Glutamatergic neuron (in vitro differentiated cells): ENCODE results near the gene TBC1D2B. TPM values are rescaled to one million over a fixed set of nuclear protein-coding genes. Genes with fewer than 3 reads are reported as not detected.

Experiments used
- DNase-seq: peaks from one replicate; pipeline ENCODE4 v3.0.0; 2022
- H3K27ac Mint-ChIP-seq: one replicate; pipeline ENCODE4 v1.8.0; 2020; ENCODE audit warnings: mild to moderate bottlenecking, mixed read lengths, inconsistent platforms; ENCODE audit not compliant: unreplicated experiment
- H3K27me3 Mint-ChIP-seq: one replicate; pipeline ENCODE4 v1.8.0; 2020; ENCODE audit warnings: mild to moderate bottlenecking, moderate library complexity, mixed read lengths, inconsistent platforms; ENCODE audit not compliant: unreplicated experiment
- H3K36me3 Mint-ChIP-seq: one replicate; pipeline ENCODE4 v1.8.0; 2020; ENCODE audit warnings: mild to moderate bottlenecking, mixed read lengths, inconsistent platforms; ENCODE audit not compliant: unreplicated experiment
- H3K4me1 Mint-ChIP-seq: one replicate; pipeline ENCODE4 v1.8.0; 2020; ENCODE audit warnings: mild to moderate bottlenecking, low read depth, mixed read lengths, inconsistent platforms; ENCODE audit not compliant: unreplicated experiment
- H3K4me3 Mint-ChIP-seq: one replicate; pipeline ENCODE4 v1.8.0; 2020; ENCODE audit warnings: mild to moderate bottlenecking, mixed read lengths, inconsistent platforms; ENCODE audit not compliant: unreplicated experiment
- H3K9me3 Mint-ChIP-seq: one replicate; pipeline ENCODE4 v1.8.0; 2020; ENCODE audit warnings: mild to moderate bottlenecking, moderate library complexity, mixed read lengths, inconsistent platforms; ENCODE audit not compliant: unreplicated experiment
- CTCF ChIP-seq: fragments of 200-600 bp; sonication (generic); IDR thresholded peaks from one replicate; pipeline ENCODE4 v1.5.0; 2021; ENCODE audit not compliant: partially characterized antibody, unreplicated experiment
- total RNA-seq: library from RNA; stranded (reverse); fragmentation: NEBNext Ultra II Directional; extraction: Animal tissue kit (Norgen Biotek cat#: 25700); gene quantifications from one replicate; pipeline ENCODE4 v1.2.1, GENCODE V29; 2021; ENCODE audit not compliant: unreplicated experiment

The TBC1D2B gene
- total RNA-seq, 1 donor from 2014 or later: 45.3 TPM

- TF ChIP-seq CTCF: no peak
- Mint-ChIP-seq H3K27ac (no peak overlapping the region), H3K9me3 (no peaks in the 10 kb centered on the region), H3K4me1 (peaks cover 10% of the 10 kb centered on the region), H3K36me3 (no peaks in the 10 kb centered on the region), H3K4me3 (no peak overlapping the region), H3K27me3 (peaks cover 7% of the 10 kb centered on the region)
- no peak for DNase-seq
These were observed 5.7 kb upstream of the TBC1D2B start for GRCh38 chr15:78083186-78083585.

- H3K27ac Mint-ChIP-seq: no peak overlapping the region
- peaks cover 7% of the 10 kb centered on the region for H3K27me3 Mint-ChIP-seq
- peaks cover 12% of the 10 kb centered on the region for H3K4me1 Mint-ChIP-seq
- no peaks in the 10 kb centered on the region for H3K36me3 Mint-ChIP-seq
- DNase-seq: no peak
- no peak overlapping the region for H3K4me3 Mint-ChIP-seq
- no peak for TF ChIP-seq CTCF
- peaks cover 2% of the 10 kb centered on the region for H3K9me3 Mint-ChIP-seq
These were observed 5.2 kb upstream of the TBC1D2B start for GRCh38 chr15:78082743-78083110.

GRCh38 chr15:78082106-78082742 is 4.7 kb upstream of the TBC1D2B start:
- peaks cover 2% of the 10 kb centered on the region for H3K9me3 Mint-ChIP-seq
- peaks cover 7% of the 10 kb centered on the region for H3K27me3 Mint-ChIP-seq
- peaks cover 12% of the 10 kb centered on the region for H3K4me1 Mint-ChIP-seq
- TF ChIP-seq CTCF: no peak
- H3K27ac Mint-ChIP-seq: peak overlapping the region; percentile 22
- DNase-seq: no peak
- no peak overlapping the region for H3K4me3 Mint-ChIP-seq
- H3K36me3 Mint-ChIP-seq: no peaks in the 10 kb centered on the region

GRCh38 chr15:78080088-78080460 is 2.6 kb upstream of the TBC1D2B start:
- Mint-ChIP-seq H3K9me3 (peaks cover 2% of the 10 kb centered on the region), H3K27me3 (peaks cover 7% of the 10 kb centered on the region), H3K27ac (no peak overlapping the region), H3K4me3 (no peak overlapping the region), H3K4me1 (peaks cover 15% of the 10 kb centered on the region), H3K36me3 (no peaks in the 10 kb centered on the region)
- DNase-seq: no peak
- no peak for TF ChIP-seq CTCF

- peaks cover 7% of the 10 kb centered on the region for H3K27me3 Mint-ChIP-seq
- H3K36me3 Mint-ChIP-seq: no peaks in the 10 kb centered on the region
- TF ChIP-seq CTCF: no peak
- H3K27ac Mint-ChIP-seq: no peak overlapping the region
- H3K9me3 Mint-ChIP-seq: peaks cover 2% of the 10 kb centered on the region
- no peak overlapping the region for H3K4me3 Mint-ChIP-seq
- no peak for DNase-seq
- peaks cover 15% of the 10 kb centered on the region for H3K4me1 Mint-ChIP-seq
These were observed 2.0 kb upstream of the TBC1D2B start for GRCh38 chr15:78079298-78080087.
